WERI-Rb-1 (cell line): ENCODE data around the gene PLA2R1.
A peak's percentile ranks its signal among the peaks of the same experiment; 100 is the strongest.

Experiments used
- DNase-seq: peaks from one replicate; pipeline ENCODE4 v3.0.0-alpha.2; 2020
- H3K27ac ChIP-seq: fragments of 250-450 bp; sonication (Bioruptor Pico); 2 replicates; pipeline ENCODE4 v1.5.1; 2020; ENCODE audit warnings: mild to moderate bottlenecking, moderate library complexity
- H3K27me3 ChIP-seq: fragments of 250-450 bp; sonication (Bioruptor Pico); 2 replicates; pipeline ENCODE4 v1.5.1; 2021; ENCODE audit warnings: mild to moderate bottlenecking, low read depth, moderate library complexity; ENCODE audit not compliant: insufficient read depth, severe bottlenecking
- H3K36me3 ChIP-seq: fragments of 250-450 bp; sonication (Bioruptor Pico); 2 replicates; pipeline ENCODE4 v1.5.1; 2020; ENCODE audit warnings: mild to moderate bottlenecking, moderate library complexity
- H3K4me3 ChIP-seq: 2 replicates; pipeline ENCODE4 v1.5.1; 2011; ENCODE audit warnings: low read depth, mild to moderate bottlenecking, control low read depth, low read length
- H3K9me3 ChIP-seq: fragments of 250-450 bp; sonication (Bioruptor Pico); 2 replicates; pipeline ENCODE4 v1.5.1; 2021; ENCODE audit warnings: mild to moderate bottlenecking, moderate library complexity; ENCODE audit not compliant: severe bottlenecking
- CTCF ChIP-seq: IDR thresholded peaks from 2 replicates; pipeline ENCODE4 v1.5.1; 2011; ENCODE audit warnings: low read depth, mild to moderate bottlenecking, control low read depth, inconsistent platforms, low read length

Gene PLA2R1

GRCh38 chr2:160062292-160063005, at the start of gene PLA2R1:
Gene PLA2R1, minus strand, starts transcription at chr2:160062615. Its CDS starts 212 bp downstream, at chr2:160062403.
- no peak within 1 kb of the TSS for H3K4me3 ChIP-seq

GRCh38 chr2:160110674-160111239, 48.3 kb upstream of the PLA2R1 start:
- Histone ChIP-seq H3K27ac (no peak overlapping the region), H3K4me3 (no peak overlapping the region), H3K36me3 (no peaks in the 10 kb centered on the region), H3K27me3 (no peaks in the 10 kb centered on the region), H3K9me3 (no peaks in the 10 kb centered on the region)
- DNase-seq: no peak
- no peak for TF ChIP-seq CTCF

More at GRCh38 chr2:160062292-160063005, at the start of gene PLA2R1:
- no peaks in the 10 kb centered on the region for H3K36me3 ChIP-seq
- H3K9me3 ChIP-seq: no peaks in the 10 kb centered on the region
- H3K27ac ChIP-seq: no peak within 1 kb of the TSS
- DNase-seq: no peak
- no peak for TF ChIP-seq CTCF
- H3K27me3 ChIP-seq: no peaks in the 10 kb centered on the region

DNA sequence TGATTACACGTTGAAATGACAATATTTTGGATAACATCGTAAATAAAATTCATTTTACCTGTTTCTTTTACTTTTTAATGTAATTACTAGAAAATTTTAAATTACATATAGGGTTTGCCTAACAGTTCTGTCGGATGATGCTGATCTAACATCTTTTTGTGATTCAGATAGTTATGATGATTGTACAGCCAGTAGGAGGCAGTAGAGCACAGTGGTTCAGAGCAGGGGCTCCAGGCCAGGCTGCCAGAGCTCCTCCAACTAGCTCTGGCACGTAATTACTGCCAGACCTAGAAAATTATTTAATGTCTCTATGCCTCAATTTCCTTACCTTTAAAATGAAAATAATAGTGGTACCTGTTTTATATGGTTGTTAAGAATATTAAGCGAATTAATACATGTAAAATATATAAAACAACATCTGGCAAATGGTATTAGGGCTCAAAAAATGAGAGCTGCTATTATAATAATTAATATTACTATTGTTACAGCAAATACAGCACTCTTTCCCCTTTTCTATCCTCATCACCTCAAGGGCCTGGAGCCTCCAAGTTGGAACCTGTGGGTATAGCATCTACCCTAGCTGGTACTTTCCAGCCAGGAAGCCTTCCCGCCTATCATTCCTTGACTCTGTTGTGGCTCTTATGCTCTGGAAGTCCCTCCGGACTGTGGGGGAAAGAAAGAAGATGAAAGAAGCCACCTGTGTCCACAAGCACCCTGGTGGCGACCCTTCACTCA, 47.7 kb upstream of the PLA2R1 start:
- no peak overlapping the region for H3K27ac ChIP-seq
- no peaks in the 10 kb centered on the region for H3K9me3 ChIP-seq
- peak; percentile 68 for DNase-seq
- H3K4me3 ChIP-seq: no peak overlapping the region
- no peaks in the 10 kb centered on the region for H3K36me3 ChIP-seq
- H3K27me3 ChIP-seq: no peaks in the 10 kb centered on the region
- peak; percentile 76 for TF ChIP-seq CTCF

- Histone ChIP-seq H3K9me3 (no peaks in the 10 kb centered on the region), H3K27ac (no peak overlapping the region), H3K36me3 (no peaks in the 10 kb centered on the region), H3K27me3 (no peaks in the 10 kb centered on the region), H3K4me3 (no peak overlapping the region)
- no peak for DNase-seq
- no peak for TF ChIP-seq CTCF
Measured at GRCh38 chr2:160109243-160109642, 46.8 kb upstream of the PLA2R1 start.

DNA sequence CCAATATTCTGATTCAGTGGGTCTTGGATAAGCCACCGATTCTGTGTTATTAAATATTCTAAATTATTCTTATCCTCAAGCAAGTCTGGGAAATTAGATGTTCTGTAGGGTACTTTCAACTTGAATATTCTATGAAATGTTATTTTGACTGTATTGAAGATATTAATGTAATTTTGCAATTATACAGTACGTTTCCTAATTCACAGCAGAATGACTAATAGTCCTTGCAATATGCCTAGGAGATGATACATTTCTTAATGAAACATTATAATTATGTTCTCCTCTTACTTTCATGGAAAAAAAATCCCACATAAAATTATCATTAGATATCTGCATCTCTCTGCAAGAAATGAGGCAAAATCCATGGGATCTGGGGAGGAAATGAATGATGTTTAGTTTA, 46.2 kb upstream of the PLA2R1 start:
- Histone ChIP-seq H3K36me3 (no peaks in the 10 kb centered on the region), H3K4me3 (no peak overlapping the region), H3K27ac (no peak overlapping the region), H3K9me3 (no peaks in the 10 kb centered on the region), H3K27me3 (no peaks in the 10 kb centered on the region)
- no peak for TF ChIP-seq CTCF
- DNase-seq: no peak
